Upper lobe of left lung (tissue), 4 donors: ENCODE results near the gene DDX39A.

Source experiments
- CTCF ChIP-seq, 6 experiments: fragments of 450-650 bp in 4 of 6; fragments of 200-600 bp in 2 of 6; sonication (generic) in 2 of 6; IDR thresholded peaks; one replicate each; pipeline ENCODE4 v1.5.1; 2016 to 2019; ENCODE audit warnings: antibody characterized with exemption in 6 of 6
- EP300 ChIP-seq, 4 donors: sonication (generic); formaldehyde crosslinking; IDR thresholded peaks; one replicate each; pipeline ENCODE4 v1.5.1; 2017; ENCODE audit warnings: antibody characterized with exemption in 4 of 4, control low read depth in 2 of 4
- POLR2A ChIP-seq, 4 donors: fragments of 450-650 bp; IDR thresholded peaks; one replicate each; pipeline ENCODE4 v1.5.1; 2016 to 2017; ENCODE audit warnings: antibody characterized with exemption in 4 of 4, mild to moderate bottlenecking in 2 of 4
- POLR2AphosphoS5 ChIP-seq, 2 donors: sonication (generic); formaldehyde crosslinking; IDR thresholded peaks; one replicate each; pipeline ENCODE4 v1.5.1; 2017; ENCODE audit warnings: antibody characterized with exemption in 2 of 2

GRCh38 chr19:14433554-14434501 lies 14.7 kb upstream of the DDX39A start:
- no peak for TF ChIP-seq CTCF (IDR thresholded peaks at IDR 0.05)
- TF ChIP-seq POLR2A (IDR thresholded peaks at IDR 0.05), result no peak
- no peak for TF ChIP-seq POLR2AphosphoS5 (IDR thresholded peaks at IDR 0.05)
- TF ChIP-seq EP300 (IDR thresholded peaks at IDR 0.05), result no peak
